HAP-1 (cell line): ENCODE results near the gene MYL11.

Experiments
- DNase-seq, 2 experiments: peaks; one replicate each; pipeline ENCODE4 v3.0.0-alpha.2; 2016 to 2020; ENCODE audit warnings: low spot score in 2 of 2
- H3K27me3 ChIP-seq: fragments of 250-450 bp; sonication (Bioruptor Pico); 2 replicates; pipeline ENCODE4 v1.5.1; 2020; ENCODE audit warnings: low read depth, mild to moderate bottlenecking, moderate library complexity
- H3K36me3 ChIP-seq: fragments of 250-450 bp; sonication (Bioruptor Pico); replicated peaks from 2 replicates; pipeline ENCODE4 v1.5.1; 2020; ENCODE audit warnings: mild to moderate bottlenecking
- H3K4me1 ChIP-seq: fragments of 250-450 bp; sonication (Bioruptor Pico); 2 replicates; pipeline ENCODE4 v1.5.1; 2020; ENCODE audit warnings: mild to moderate bottlenecking
- H3K4me3 ChIP-seq: fragments of 250-450 bp; sonication (Bioruptor Pico); 2 replicates; pipeline ENCODE4 v1.5.1; 2020; ENCODE audit warnings: mild to moderate bottlenecking, moderate library complexity
- H3K9me3 ChIP-seq: fragments of 250-450 bp; sonication (Bioruptor Pico); 2 replicates; pipeline ENCODE4 v1.5.1; 2020; ENCODE audit warnings: mild to moderate bottlenecking, moderate library complexity
- in situ Hi-C: fragments of 300-500 bp; cut with MboI; formaldehyde crosslinking; loops from 3 replicates; pipeline ENCODE4 v1.14.3; 2020; ENCODE audit warnings: low sequenced_read_pairs, inconsistent platforms, mixed read lengths

The MYL11 gene

DNA sequence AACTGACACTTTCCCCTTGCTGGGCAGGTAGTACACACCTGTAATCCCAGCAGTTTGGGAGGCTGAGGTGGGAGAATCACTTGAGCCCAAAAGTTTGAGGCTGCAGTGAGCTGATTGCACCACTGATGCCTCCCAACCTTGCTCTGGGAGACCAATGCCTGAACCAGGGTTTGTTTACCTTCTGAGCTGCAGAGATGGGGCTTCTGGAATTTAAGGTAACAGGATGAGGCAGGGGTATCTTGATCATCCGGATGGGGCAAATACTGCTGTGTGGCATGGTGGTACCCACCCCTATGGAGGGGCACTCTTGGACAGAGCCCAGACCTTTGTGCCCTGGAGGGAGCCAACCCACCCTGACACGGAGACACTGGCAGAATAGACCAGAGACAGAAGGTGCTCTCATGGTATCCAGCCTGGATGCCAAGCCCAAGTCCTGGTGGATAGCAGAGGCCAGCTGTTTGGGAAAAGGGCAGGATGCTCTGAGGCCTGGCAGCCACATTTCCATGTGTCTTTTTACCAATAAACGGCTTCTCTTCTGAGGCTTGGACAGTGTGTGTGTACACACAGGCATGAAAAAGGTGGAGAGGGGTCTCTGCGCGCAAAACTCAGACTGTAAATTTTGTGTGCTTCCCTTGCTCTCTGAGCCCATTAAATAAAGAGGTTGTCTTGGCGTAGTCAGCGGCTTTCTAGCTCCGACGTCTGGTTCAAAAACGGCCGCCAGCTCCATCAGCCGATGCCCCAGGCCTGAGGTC lies 25.0 kb downstream of the MYL11 start:
- no peaks in the 10 kb centered on the region for H3K9me3 ChIP-seq
- no peaks in the 10 kb centered on the region for H3K27me3 ChIP-seq
- peak overlapping the region; percentile 42 for H3K4me3 ChIP-seq
- H3K4me1 ChIP-seq, result peaks cover 17% of the 10 kb centered on the region
- DNase-seq, result no peak
- H3K36me3 ChIP-seq, result peaks cover 18% of the 10 kb centered on the region
- in situ Hi-C loops, result loop anchor here (25.0 kb wide), 2 partner anchors 312 to 513 kb away; partner anchors contain the start of genes FBXL19, PPP4C, TBX6 and YPEL3

DNA sequence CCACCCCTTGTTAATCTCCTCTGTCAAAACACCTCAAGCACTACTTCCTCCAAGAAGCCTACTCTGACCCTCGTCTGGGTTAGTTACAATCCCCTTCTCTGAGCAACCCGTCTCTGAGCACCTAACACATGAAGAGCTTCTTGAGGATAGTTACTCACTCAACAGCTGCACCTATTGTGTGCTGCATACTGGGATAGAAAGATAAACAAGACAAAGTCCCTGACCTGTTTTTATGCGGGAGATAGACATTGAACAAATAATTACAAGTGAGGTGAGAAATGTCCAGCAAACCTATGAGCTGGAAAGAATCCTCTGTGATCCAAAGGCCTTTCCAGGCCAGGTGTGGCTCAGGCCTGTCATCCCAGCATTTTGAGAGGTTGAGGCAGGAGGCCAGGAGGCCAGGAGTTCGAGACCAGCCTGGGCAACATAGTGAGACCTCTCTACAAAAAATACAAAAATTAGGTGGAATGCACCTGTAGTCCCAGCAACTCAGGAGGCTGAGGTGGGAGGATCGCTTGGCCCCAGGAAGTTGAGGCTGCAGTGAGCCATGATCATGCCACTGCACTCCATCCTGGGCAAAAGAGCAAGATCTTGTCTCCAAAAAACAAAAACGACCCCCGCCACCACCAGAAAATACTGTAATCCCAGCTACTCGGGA lies 27.3 kb downstream of the MYL11 start:
- Histone ChIP-seq H3K36me3 (peaks cover 18% of the 10 kb centered on the region), H3K4me1 (peaks cover 17% of the 10 kb centered on the region), H3K9me3 (no peaks in the 10 kb centered on the region), H3K4me3 (no peak overlapping the region), H3K27me3 (no peaks in the 10 kb centered on the region)
- DNase-seq, result no peak
- in situ Hi-C loops, result no loop called here

DNA sequence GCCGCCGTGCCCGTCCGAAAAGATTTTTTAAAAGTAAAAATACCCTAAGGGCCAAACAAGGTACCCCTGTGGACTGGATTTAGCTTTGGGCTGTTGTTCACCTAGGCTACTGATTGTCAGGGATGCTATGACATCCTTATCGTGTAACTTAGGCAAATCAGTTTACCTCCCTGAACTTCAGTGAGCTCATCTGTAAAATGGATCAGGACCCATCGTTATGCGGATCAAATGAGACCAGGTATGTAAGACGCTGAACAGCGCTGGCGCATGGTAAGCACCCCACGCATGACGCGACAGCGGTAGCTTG lies 32.1 kb downstream of the MYL11 start:
- Histone ChIP-seq H3K27me3 (no peaks in the 10 kb centered on the region), H3K9me3 (no peaks in the 10 kb centered on the region), H3K4me1 (peaks cover 14% of the 10 kb centered on the region), H3K4me3 (peak overlapping the region; percentile 84), H3K36me3 (peaks cover 25% of the 10 kb centered on the region)
- in situ Hi-C loops, result no loop called here
- no peak for DNase-seq

DNA sequence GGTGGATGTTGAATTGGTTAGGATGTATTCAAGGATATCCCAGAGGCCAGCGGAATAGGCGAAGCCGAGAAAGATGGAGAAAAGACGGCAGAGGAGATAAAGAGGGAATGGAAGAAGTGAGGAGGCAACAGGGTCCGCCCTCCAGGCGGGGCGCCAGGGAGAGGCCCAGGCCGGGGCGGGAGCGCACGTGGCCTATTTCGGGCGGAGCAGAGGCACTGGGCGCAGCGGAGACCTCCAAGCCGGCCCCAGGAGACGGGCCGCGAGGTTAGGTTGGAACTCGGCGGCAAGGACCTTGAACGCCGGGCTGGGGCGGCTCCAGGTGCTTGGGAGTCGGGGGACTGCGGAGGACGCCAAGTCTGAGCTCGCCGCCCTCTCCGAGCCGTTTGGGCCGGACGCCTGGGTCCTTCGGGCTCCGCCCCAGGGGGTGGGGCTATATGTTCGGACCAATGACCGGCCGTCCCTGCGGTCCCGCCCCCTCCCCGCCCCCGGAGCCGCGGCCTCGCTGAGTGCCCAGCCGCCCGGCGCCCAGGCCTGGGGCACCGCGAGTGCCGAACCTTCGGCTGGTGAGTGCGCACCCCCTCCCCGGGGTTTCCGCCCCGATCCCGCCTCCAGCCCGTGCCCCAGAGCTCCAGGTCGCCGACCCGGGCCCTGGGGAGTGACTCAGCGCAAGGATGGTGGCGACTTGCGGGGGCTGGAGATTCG lies 32.7 kb downstream of the MYL11 start, which contains the start of gene ZNF771:
Gene ZNF771, plus strand, starts transcription at position 505 of the 702 bp plus-strand sequence. CDS start 448 bp downstream, outside the sequence.
- H3K27me3 ChIP-seq, result no peaks in the 10 kb centered on the region
- no peaks in the 10 kb centered on the region for H3K9me3 ChIP-seq
- DNase-seq, result peak; percentile 84 to 97
- in situ Hi-C loops, result no loop called here
- H3K36me3 ChIP-seq, result peaks cover 30% of the 10 kb centered on the region
- peaks cover 14% of the 10 kb centered on the region for H3K4me1 ChIP-seq
- peak within 1 kb of the TSS; percentile 84 for H3K4me3 ChIP-seq

DNA sequence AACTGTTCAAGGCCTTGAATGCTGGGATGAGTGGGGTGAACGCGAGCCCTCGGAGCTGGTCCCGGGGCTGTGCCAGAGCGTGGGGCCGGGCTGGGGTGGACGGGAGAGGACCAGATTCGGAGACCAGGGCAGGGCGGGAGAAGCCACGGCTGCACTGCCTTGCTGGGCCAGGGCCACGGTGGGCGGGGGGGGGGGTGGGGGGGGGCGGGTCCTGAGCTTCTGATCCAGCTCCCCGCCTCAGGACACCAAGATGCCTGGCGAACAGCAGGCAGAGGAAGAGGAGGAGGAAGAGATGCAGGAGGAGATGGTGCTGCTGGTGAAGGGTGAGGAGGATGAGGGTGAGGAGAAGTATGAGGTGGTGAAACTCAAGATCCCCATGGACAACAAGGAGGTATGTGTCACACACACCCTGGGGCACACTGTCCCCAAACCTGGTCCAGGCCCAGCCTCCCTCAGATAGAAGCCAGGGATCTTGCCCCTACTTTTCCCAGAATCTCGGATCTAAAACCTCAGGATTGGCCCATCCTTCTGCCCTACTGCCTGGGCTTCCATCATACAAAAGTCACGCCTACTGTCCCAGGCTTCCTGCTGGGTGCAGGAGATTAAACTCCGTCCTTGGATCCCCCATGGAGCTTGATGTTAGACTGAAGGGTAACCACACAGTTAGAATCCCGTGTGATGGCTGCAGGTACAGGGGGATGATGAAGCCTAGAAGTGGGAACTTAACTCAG lies 33.4 kb downstream of the MYL11 start:
- Histone ChIP-seq H3K27me3 (no peaks in the 10 kb centered on the region), H3K9me3 (no peaks in the 10 kb centered on the region), H3K4me1 (peaks cover 14% of the 10 kb centered on the region), H3K36me3 (peaks cover 33% of the 10 kb centered on the region), H3K4me3 (peak overlapping the region; percentile 84)
- in situ Hi-C loops, result no loop called here
- peak in 1 of 2 experiments; percentile 55 for DNase-seq

DNA sequence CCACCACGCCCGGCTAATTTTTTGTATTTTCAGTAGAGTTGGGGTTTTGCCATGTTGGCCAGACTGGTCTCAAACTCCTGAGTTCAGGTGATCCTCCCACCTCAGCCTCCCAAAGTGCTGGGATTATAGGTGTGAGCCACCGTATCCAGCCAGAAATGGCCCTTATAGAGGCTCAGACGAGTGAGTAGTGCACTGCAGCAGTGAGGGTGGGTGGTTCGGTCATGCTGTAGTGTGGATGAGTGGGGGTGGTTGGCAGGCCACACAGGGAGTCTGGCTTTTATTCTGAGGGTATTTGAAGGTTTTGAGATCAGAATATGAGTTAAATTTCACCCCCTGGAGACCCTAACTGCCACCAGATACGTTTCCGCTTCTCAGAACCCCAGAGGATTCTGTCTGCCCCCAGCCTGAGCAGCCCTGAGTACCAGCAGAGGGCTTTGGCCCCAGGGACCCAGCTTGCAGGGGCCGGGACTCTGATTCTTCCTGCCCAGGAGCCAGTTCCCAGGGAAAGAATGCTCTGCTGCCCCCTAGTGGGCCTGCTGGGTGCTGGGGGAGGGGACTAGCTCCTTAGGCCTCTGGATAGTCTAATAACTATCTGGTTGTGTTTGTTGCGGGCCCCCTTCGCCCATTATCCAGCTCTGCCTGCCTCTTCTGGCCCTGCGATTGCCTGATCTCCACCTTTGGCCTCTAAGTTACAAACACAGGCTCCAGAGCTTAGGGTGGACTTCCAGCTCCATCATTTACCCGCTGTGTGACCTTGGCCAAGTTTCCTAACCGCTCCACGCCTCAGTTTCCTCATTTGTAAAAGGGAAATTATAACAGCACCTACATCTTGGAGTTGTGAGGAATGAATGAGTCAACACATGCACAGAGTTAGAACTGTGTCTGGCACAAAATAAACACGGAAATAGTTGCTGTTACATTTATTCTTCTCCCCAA lies 34.8 kb downstream of the MYL11 start:
- in situ Hi-C loops, result no loop called here
- H3K36me3 ChIP-seq, result peaks cover 47% of the 10 kb centered on the region
- peak; percentile 86 to 97 for DNase-seq
- H3K27me3 ChIP-seq, result no peaks in the 10 kb centered on the region
- peaks cover 14% of the 10 kb centered on the region for H3K4me1 ChIP-seq
- H3K9me3 ChIP-seq, result no peaks in the 10 kb centered on the region
- peak overlapping the region; percentile 1; the same call in 1 of the 2 replicates for H3K4me3 ChIP-seq

DNA sequence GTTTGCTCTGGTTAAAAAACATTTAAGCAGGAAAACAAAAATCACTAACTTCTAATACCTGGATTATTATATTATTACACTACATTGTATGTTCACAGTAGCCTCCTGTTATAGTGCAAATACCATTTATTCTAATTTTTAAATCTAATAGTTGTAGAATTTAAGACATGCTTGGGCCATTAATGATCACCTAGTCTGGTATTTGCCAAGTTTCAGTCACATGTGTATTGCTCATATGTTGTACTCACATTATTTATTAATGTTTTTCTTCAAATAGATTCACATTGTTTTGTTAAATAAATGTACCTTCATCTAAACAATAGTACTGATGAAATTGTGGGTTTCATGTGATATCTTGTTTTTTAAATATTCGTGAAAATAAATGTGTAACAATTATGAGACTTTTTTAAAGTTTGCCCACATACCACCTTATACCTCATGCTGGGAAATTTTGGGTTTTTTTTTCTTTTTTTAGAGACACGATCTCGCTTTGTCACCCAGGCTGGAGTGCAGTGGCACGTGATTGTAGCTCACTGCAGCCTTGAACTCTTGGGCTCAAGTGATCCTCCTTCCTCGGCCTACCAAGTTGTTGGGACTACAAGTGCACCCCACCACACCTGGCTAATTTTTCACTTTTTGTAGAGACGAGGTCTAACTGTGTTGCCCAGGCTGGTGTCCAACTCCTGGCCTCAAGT lies 38.7 kb downstream of the MYL11 start:
- no peaks in the 10 kb centered on the region for H3K9me3 ChIP-seq
- in situ Hi-C loops, result no loop called here
- DNase-seq, result no peak
- peaks cover 47% of the 10 kb centered on the region for H3K36me3 ChIP-seq
- no peaks in the 10 kb centered on the region for H3K27me3 ChIP-seq
- H3K4me3 ChIP-seq, result no peak overlapping the region
- H3K4me1 ChIP-seq, result peaks cover 16% of the 10 kb centered on the region

DNA sequence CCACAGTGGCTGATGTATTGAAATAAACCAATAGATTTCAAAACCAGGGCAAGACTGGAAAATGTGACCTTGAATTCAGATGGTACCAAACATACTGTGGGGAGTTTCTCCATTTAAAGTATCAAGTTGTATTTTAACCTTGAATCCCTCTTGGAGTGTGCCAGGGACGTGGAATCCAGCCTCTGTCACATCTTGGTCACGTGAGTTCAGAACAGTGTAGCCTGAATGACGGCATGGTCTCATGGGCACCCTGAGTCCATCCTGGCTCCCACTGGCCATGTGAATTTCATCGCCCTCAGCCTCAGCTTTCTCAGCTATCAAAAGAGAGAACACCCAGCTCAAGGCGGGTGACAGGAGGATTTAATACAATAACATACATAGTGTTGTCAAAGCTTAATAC lies 39.6 kb downstream of the MYL11 start:
- H3K9me3 ChIP-seq, result no peaks in the 10 kb centered on the region
- in situ Hi-C loops, result no loop called here
- peaks cover 15% of the 10 kb centered on the region for H3K4me1 ChIP-seq
- H3K27me3 ChIP-seq, result no peaks in the 10 kb centered on the region
- H3K36me3 ChIP-seq, result peaks cover 49% of the 10 kb centered on the region
- no peak for DNase-seq
- no peak overlapping the region for H3K4me3 ChIP-seq

DNA sequence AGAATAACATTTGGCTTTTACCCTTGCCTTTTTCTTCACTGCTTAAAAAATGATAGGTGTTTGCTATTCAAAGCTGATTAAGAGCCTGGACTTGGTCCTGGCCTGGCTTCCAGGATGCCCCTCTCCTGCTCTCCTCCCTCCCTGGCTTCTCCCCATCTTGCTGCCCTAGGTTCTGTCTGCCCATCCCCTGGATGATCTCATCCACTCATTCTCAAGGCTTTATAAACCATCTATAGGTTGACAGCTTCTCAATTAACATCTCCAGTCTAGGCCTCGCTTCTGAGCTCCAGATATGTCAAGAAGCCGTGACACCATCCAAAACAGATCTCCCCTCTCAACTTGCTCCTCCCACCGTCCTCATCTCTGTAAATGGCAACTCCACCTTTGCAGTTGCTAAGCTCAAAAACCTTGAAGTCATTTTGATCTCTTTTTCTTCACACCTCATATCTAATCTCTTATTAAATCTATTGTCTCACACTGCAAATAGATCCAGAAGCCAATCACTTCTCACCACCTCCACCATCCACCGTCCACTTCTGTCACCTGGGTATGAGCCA lies 41.5 kb downstream of the MYL11 start:
- no peak for DNase-seq
- Histone ChIP-seq H3K4me3 (no peak overlapping the region), H3K4me1 (peaks cover 13% of the 10 kb centered on the region), H3K9me3 (no peaks in the 10 kb centered on the region), H3K27me3 (no peaks in the 10 kb centered on the region), H3K36me3 (peaks cover 45% of the 10 kb centered on the region)
- in situ Hi-C loops, result no loop called here

DNA sequence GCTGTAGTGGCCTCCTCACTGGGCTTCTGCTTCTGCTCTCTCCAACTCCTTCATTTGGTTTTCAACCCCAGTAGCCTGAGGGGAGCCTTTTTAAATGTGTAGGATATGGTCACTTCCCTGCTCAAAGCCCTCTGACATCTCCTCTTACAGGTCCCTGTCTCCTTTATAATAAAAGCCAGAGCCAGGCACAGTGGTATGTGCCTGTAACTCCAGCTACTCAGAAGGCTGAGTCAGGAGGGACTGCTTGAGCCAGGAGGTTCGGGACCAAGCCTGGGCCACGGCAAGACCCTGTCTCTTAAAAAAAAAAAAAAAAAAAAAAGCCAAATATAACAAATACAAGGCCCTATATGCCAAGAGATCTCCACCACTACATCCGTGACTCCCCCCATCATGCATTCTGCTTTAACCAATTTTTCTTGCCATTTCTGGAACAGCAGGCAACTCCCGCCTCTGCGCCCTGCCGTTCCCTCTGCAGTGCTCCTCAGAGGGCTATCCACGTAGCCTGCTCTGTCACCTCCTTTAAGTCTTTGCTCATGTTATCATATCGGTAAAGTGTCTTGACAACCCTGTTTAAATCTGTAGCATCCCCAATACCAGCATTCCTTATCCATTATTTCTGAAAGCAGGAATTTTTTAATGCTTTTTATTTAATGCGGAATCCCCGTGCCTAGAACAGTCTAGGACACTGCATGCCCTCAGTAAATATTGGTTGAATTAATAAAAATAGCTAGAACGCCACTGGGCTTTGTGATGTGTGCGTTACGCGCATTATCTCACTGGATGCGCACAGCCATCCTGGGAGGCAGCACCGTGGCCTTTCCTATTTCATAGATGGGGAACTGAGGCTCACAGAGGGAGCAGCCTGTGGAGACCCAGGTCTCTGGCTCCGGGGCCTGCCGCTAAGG lies 42.3 kb downstream of the MYL11 start:
- Histone ChIP-seq H3K27me3 (no peaks in the 10 kb centered on the region), H3K4me1 (peaks cover 13% of the 10 kb centered on the region), H3K9me3 (no peaks in the 10 kb centered on the region), H3K4me3 (peak overlapping the region; percentile 38), H3K36me3 (peaks cover 43% of the 10 kb centered on the region)
- in situ Hi-C loops, result no loop called here
- peak in 1 of 2 experiments; percentile 30 for DNase-seq

DNA sequence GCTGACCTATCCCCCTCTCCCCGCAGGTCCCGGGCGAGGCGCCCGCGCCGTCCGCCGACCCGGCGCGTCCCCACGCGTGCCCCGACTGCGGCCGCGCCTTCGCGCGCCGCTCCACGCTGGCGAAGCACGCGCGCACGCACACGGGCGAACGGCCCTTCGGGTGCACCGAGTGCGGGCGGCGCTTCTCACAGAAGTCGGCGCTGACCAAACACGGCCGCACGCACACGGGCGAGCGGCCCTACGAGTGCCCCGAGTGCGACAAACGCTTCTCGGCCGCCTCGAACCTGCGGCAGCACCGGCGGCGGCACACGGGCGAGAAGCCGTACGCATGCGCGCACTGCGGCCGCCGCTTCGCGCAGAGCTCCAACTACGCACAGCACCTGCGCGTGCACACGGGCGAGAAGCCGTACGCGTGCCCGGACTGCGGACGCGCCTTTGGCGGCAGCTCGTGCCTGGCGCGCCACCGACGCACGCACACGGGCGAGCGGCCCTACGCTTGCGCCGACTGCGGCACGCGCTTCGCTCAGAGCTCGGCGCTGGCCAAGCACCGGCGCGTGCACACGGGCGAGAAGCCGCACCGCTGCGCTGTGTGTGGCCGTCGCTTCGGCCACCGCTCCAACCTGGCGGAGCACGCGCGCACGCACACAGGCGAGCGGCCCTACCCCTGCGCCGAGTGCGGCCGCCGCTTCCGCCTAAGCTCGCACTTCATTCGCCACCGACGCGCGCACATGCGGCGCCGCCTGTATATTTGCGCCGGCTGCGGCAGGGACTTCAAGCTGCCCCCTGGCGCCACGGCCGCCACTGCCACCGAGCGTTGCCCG lies 43.1 kb downstream of the MYL11 start:
- in situ Hi-C loops, result no loop called here
- no peaks in the 10 kb centered on the region for H3K9me3 ChIP-seq
- H3K27me3 ChIP-seq, result no peaks in the 10 kb centered on the region
- peak overlapping the region; percentile 38 for H3K4me3 ChIP-seq
- H3K36me3 ChIP-seq, result peaks cover 47% of the 10 kb centered on the region
- peak; percentile 90 to 91 for DNase-seq
- H3K4me1 ChIP-seq, result peaks cover 13% of the 10 kb centered on the region
